Spleen (tissue), 11 donors: Measurements from ENCODE around the gene LRRIQ3. TPM values are rescaled to one million over a fixed set of nuclear protein-coding genes. Genes with fewer than 3 reads are reported as not detected.

ENCODE experiments used
- DNase-seq: peaks from one replicate; pipeline ENCODE4 v3.0.0-alpha.2; 2020
- H3K27ac ChIP-seq, 8 donors: fragments of 200-600 bp; sonication (generic) in 7 of 8; 1 replicate in 4 of 8; 2 replicates in 4 of 8; pipeline versions ENCODE4 v1.5.0 to v1.8.0; 2016 to 2021; ENCODE audit warnings: inconsistent platforms in 4 of 8, mild to moderate bottlenecking in 4 of 8, moderate library complexity in 1 of 8
- H3K27me3 ChIP-seq, 7 donors: fragments of 200-600 bp; sonication (generic) in 6 of 7; replicated peaks in 1 of 7; 1 replicate in 4 of 7; 2 replicates in 3 of 7; pipeline versions ENCODE4 v1.5.0 to v1.8.0; 2016 to 2021; ENCODE audit warnings: inconsistent platforms in 3 of 7, mild to moderate bottlenecking in 1 of 7
- H3K36me3 ChIP-seq, 6 donors: fragments of 200-600 bp; sonication (generic) in 5 of 6; 1 replicate in 4 of 6; 2 replicates in 2 of 6; pipeline versions ENCODE4 v1.5.0 to v1.8.0; 2016 to 2021; ENCODE audit warnings: inconsistent platforms in 2 of 6
- H3K4me1 ChIP-seq, 6 donors: fragments of 200-600 bp; sonication (generic) in 5 of 6; 1 replicate in 3 of 6; 2 replicates in 3 of 6; pipeline versions ENCODE4 v1.5.0 to v1.8.0; 2016 to 2021; ENCODE audit warnings: inconsistent platforms in 3 of 6
- H3K4me3 ChIP-seq, 8 donors: fragments of 200-600 bp; sonication (generic) in 7 of 8; 1 replicate in 4 of 8; 2 replicates in 4 of 8; pipeline versions ENCODE4 v1.5.0 to v1.8.0; 2016 to 2021; ENCODE audit warnings: inconsistent platforms in 4 of 8, mild to moderate bottlenecking in 4 of 8, moderate library complexity in 2 of 8
- H3K9me3 ChIP-seq, 8 donors: fragments of 200-600 bp; sonication (generic) in 7 of 8; 1 replicate in 4 of 8; 2 replicates in 4 of 8; pipeline versions ENCODE4 v1.5.0 to v1.8.0; 2016 to 2021; ENCODE audit warnings: inconsistent platforms in 4 of 8
- POLR2A ChIP-seq, 3 donors: fragments of 450-650 bp; IDR thresholded peaks; one replicate each; pipeline ENCODE4 v1.5.1; 2017; ENCODE audit warnings: antibody characterized with exemption in 3 of 3, mild to moderate bottlenecking in 1 of 3
- POLR2AphosphoS5 ChIP-seq, 3 donors: sonication (generic); formaldehyde crosslinking; IDR thresholded peaks; one replicate each; pipeline ENCODE4 v1.5.1; 2017; ENCODE audit warnings: antibody characterized with exemption in 3 of 3
- WGBS, 5 donors: extraction: QIAGEN DNeasy Blood & Tissue Kit in 3 of 5; methylation state at CpG; one replicate each; pipeline versions ENCODE4 v1.1.5 to v1.1.7; 2013 to 2018; 5-methylcytosine and 5-hydroxymethylcytosine counted together
- intact Hi-C: fragments of 100-400 bp; cut with DNase I; formaldehyde crosslinking; loops from one replicate; pipeline ENCODE4 v1.15.0; 2023; ENCODE audit warnings: low total_unique reads
- polyA plus RNA-seq, 3 donors: library from polyadenylated mRNA; stranded (reverse); fragments of 200-250 nt; gene quantifications; one replicate each; pipeline ENCODE4 v1.2.1, GENCODE V29; 2013
- total RNA-seq, 7 donors: library from RNA; depleted of rRNA in 3 of 7; stranded (reverse); fragments of >200 nt in 3 of 7; fragmentation: NEBNext Ultra II Directional in 4 of 7; extraction: Animal tissue kit (Norgen Biotek cat#: 25700) in 4 of 7; gene quantifications; one replicate each; pipeline versions ENCODE4 v1.1.0 to v1.2.1, GENCODE V29; 2016 to 2021
- TF ChIP-seq, protein P1 (sequence below), 11 experiments: fragments of 200-600 bp in 7 of 11; fragments of 450-650 bp in 4 of 11; sonication (generic) in 4 of 11; IDR thresholded peaks in 8 of 11; conservative IDR thresholded peaks in 3 of 11; 1 replicate in 7 of 11; 2 replicates in 4 of 11; pipeline versions ENCODE4 v1.4.0 to v1.8.0; 2016 to 2021; ENCODE audit warnings: antibody characterized with exemption in 11 of 11, inconsistent platforms in 4 of 11, mild to moderate bottlenecking in 1 of 11
- donor health status: healthy with polysubstance abuse.
- donor health status: DM: no; HTN: no; CAD: no; lungs with moderate emphysema.
- donor health status: DM: no; HTN: no; CAD: no.
- donor health status: Bipolar disorder and iron deficiency.
- donor health status: healthy.
- donor health status: DM: no; HTN: no; CAD: no.
- donor health status: DM: yes; HTN: yes; CAD: no.

The LRRIQ3 gene
- total and polyA plus RNA-seq, 10 donors, result 0.86 to 3.0 (median 1.3) TPM

DNA sequence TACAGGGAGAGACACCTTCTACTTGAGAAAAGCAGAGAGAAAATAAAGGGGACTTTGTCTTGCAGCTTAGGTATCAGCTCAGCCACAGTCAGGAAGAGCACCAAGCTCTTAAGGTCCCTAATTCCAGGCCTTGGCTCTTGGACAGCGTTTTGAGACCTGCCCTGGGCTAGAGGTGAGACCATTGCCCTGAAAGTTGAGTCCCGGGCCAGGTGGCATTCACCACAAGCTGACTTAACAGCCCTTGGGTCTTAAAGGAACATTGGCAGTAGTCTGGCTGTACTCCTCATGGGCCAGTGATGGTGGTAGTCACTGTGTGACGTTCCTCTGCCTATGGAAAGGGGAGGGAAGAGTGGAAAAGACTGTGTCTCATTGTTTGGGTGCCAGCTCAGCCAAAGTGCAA, 25.5 kb upstream of the LRRIQ3 start:
- no peaks in the 10 kb centered on the region for H3K36me3 ChIP-seq
- H3K4me1 ChIP-seq, result no peaks in the 10 kb centered on the region
- DNase-seq, result no peak
- H3K27ac ChIP-seq, result no peak overlapping the region
- no peaks in the 10 kb centered on the region for H3K27me3 ChIP-seq
- no peak overlapping the region for H3K4me3 ChIP-seq
- WGBS, 5 donors, result 69 to 82% (median 73%) methylated on average over 3 of the region's 3 CpGs
- intact Hi-C loops, result no loop called here
- H3K9me3 ChIP-seq, result peaks cover 2 to 59% (median 42%) of the 10 kb centered on the region in 8 donors
- TF ChIP-seq POLR2AphosphoS5 (IDR thresholded peaks at IDR 0.05), result no peak
- TF ChIP-seq, protein P1, sequence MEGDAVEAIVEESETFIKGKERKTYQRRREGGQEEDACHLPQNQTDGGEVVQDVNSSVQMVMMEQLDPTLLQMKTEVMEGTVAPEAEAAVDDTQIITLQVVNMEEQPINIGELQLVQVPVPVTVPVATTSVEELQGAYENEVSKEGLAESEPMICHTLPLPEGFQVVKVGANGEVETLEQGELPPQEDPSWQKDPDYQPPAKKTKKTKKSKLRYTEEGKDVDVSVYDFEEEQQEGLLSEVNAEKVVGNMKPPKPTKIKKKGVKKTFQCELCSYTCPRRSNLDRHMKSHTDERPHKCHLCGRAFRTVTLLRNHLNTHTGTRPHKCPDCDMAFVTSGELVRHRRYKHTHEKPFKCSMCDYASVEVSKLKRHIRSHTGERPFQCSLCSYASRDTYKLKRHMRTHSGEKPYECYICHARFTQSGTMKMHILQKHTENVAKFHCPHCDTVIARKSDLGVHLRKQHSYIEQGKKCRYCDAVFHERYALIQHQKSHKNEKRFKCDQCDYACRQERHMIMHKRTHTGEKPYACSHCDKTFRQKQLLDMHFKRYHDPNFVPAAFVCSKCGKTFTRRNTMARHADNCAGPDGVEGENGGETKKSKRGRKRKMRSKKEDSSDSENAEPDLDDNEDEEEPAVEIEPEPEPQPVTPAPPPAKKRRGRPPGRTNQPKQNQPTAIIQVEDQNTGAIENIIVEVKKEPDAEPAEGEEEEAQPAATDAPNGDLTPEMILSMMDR (IDR thresholded peaks at IDR 0.05 in 8 of 11, conservative IDR thresholded peaks at IDR 0.05 in 3 of 11), result no peak
- no peak for TF ChIP-seq POLR2A (IDR thresholded peaks at IDR 0.05)

DNA sequence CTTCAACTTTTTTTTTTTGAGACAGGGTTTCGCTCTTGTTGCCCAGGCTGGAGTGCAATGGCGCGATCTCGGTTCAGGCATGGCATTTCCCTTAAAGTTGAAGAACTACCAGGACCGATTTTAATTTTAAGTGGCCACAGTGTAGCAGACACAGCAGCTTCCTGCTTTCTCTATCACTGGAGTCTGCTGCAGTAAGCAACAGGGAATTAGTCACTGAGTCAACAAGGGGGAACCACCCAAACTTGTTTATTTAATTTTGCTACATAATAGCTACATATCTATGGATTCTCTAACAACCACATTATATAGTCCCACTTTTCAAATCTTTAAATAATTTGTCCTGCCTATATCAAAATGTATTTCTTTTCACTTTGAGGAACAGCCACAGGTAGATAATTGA, 24.7 kb upstream of the LRRIQ3 start:
- WGBS, 5 donors, result 92 to 98% (median 96%) methylated on average over 5 of the region's 5 CpGs
- H3K27me3 ChIP-seq, result no peaks in the 10 kb centered on the region
- no peaks in the 10 kb centered on the region for H3K4me1 ChIP-seq
- H3K4me3 ChIP-seq, result no peak overlapping the region
- intact Hi-C loops, result no loop called here
- no peaks in the 10 kb centered on the region for H3K36me3 ChIP-seq
- peaks cover 2 to 51% (median 34%) of the 10 kb centered on the region in 8 donors for H3K9me3 ChIP-seq
- no peak for DNase-seq
- no peak for TF ChIP-seq POLR2A (IDR thresholded peaks at IDR 0.05)
- TF ChIP-seq POLR2AphosphoS5 (IDR thresholded peaks at IDR 0.05), result no peak
- TF ChIP-seq, protein P1 (IDR thresholded peaks at IDR 0.05 in 8 of 11, conservative IDR thresholded peaks at IDR 0.05 in 3 of 11), result no peak
- no peak overlapping the region for H3K27ac ChIP-seq

DNA sequence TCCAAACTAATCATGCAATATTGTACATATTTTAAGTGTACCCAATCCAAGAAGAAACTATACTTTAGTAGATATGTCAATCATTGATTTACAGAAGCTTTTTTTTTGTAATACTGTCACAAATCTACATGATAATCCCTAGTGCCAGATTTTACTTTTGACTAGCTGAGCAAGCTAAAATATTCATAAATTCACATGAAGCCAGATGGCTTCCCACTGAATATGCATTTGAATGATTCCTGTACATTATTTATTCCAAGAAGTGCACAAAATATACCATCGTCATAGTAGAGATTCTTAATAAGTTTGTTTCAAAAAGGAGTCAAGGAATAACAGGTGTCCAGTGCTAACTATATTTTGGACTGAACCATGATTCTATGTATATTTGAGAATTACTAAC, 17.3 kb upstream of the LRRIQ3 start:
- intact Hi-C loops, result no loop called here
- H3K9me3 ChIP-seq, result peaks cover 0 to 4% (median 0%) of the 10 kb centered on the region in 8 donors
- H3K27ac ChIP-seq, result no peak overlapping the region
- TF ChIP-seq, protein P1 (IDR thresholded peaks at IDR 0.05 in 8 of 11, conservative IDR thresholded peaks at IDR 0.05 in 3 of 11), result no peak
- TF ChIP-seq POLR2A (IDR thresholded peaks at IDR 0.05) (no peak), POLR2AphosphoS5 (IDR thresholded peaks at IDR 0.05) (no peak)
- WGBS, 5 donors, result 90 to 97% (median 92%) methylated on average over 1 of the region's 1 CpG
- no peaks in the 10 kb centered on the region for H3K4me1 ChIP-seq
- no peaks in the 10 kb centered on the region for H3K27me3 ChIP-seq
- no peak for DNase-seq
- no peaks in the 10 kb centered on the region for H3K36me3 ChIP-seq
- H3K4me3 ChIP-seq, result no peak overlapping the region

DNA sequence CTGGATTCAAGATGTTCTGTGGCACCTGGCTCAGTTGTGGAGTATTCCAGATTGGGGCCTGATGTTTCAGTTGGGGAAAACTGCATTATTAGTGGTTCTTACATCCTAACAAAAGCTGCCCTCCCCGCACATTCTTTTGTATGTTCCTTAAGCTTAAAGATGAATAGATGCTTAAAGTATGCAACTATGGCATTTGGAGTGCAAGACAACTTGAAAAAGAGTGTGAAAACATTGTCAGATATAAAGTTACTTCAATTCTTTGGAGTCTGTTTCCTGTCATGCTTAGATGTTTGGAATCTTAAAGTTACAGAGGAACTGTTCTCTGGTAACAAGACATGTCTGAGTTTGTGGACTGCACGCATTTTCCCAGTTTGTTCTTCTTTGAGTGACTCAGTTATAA, 7.3 kb upstream of the LRRIQ3 start:
- WGBS, 5 donors, result 76 to 90% (median 85%) methylated on average over 2 of the region's 2 CpGs

More for the DNA sequence above, 7.3 kb upstream of the LRRIQ3 start:
- peaks cover 0 to 63% (median 18%) of the 10 kb centered on the region in 6 donors for H3K36me3 ChIP-seq
- TF ChIP-seq POLR2AphosphoS5 (IDR thresholded peaks at IDR 0.05), result no peak
- TF ChIP-seq POLR2A (IDR thresholded peaks at IDR 0.05), result no peak
- TF ChIP-seq, protein P1 (IDR thresholded peaks at IDR 0.05 in 8 of 11, conservative IDR thresholded peaks at IDR 0.05 in 3 of 11), result no peak
- no peak overlapping the region for H3K27ac ChIP-seq
- intact Hi-C loops, result no loop called here
- peaks cover 0 to 2% (median 0%) of the 10 kb centered on the region in 8 donors for H3K9me3 ChIP-seq
- H3K4me1 ChIP-seq, result peaks cover 0 to 13% (median 0%) of the 10 kb centered on the region in 6 donors
- H3K27me3 ChIP-seq, result no peaks in the 10 kb centered on the region
- no peak for DNase-seq
- no peak overlapping the region for H3K4me3 ChIP-seq
